ENCODE results near the gene SSH2.
A peak's percentile ranks its signal among the peaks of the same experiment; 100 is the strongest.

DNA sequence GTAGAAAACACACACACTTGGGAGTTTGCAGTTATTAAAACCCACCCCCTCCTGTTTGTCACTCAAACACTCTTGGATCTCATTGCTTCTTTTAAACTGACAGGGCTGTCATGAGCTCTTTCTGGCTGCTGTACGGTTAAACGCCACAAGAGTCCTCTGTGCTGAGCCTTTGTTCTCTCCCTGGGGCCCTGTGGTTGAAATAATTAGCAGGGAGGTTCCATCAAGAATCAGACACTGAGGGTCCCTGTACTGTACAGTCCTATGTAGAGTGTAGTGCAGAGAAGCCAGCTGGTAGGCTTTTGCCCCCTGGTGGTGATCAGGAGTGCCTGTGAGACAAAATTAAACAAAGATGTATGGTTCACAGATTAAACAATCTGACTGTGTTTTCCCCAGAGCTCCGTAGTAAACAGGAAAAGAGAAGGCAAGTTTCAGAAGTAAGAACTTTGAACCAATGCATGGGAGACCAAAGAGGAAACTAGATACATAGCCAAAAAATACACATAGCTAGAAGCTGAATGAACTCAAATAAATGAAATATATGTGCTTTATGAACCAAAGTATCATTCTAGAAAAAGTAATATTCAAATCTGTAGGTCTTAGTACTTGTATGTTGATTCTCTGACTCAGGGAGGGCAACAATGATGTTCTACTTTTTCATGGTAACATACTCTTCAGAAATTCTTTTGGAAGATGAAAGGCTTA is 1.4 kb upstream of the SSH2 start:
- TF ChIP-seq POLR2AphosphoS5 (IDR thresholded peaks at IDR 0.05; ENCODE audit: borderline replicate concordance, low read depth, low read length) (peak; percentile 48), EZH2 (IDR thresholded peaks at IDR 0.05) (no peak), FOXP2 (optimal IDR thresholded peaks at IDR 0.05; ENCODE audit: control extremely low read depth, extremely low read length, insufficient read depth) (peak; percentile 91)
